Neural cell (in vitro differentiated cells): ENCODE measurements around the gene NOP14. TPM values are rescaled to one million over a fixed set of nuclear protein-coding genes. Genes with fewer than 3 reads are reported as not detected.

Experiments used
- H2AFZ ChIP-seq: fragments of 200-600, 300-800 bp; sonication (generic), shearing (Covaris generic); 2 replicates; pipeline ENCODE4 v1.6.0; 2014; ENCODE audit warnings: low read depth, mild to moderate bottlenecking, antibody characterized with exemption, low read length, moderate library complexity
- H3F3A ChIP-seq: fragments of 200-600 bp; shearing (Covaris generic); 2 replicates; pipeline ENCODE4 v1.6.1; 2016; ENCODE audit warnings: mild to moderate bottlenecking, moderate library complexity, mixed read lengths, antibody characterized with exemption, low read length; ENCODE audit not compliant: insufficient read depth, poor library complexity, severe bottlenecking
- H3K27ac ChIP-seq: fragments of 200-600, 300-800 bp; sonication (generic), shearing (Covaris generic); 2 replicates; pipeline ENCODE4 v1.5.1; 2014; ENCODE audit warnings: mild to moderate bottlenecking, low read length, moderate library complexity
- H3K27me3 ChIP-seq: fragments of 300-800, 200-600 bp; sonication (generic), shearing (Covaris generic); 2 replicates; pipeline ENCODE4 v1.6.0; 2014; ENCODE audit warnings: mild to moderate bottlenecking, low read depth, low read length, moderate library complexity; ENCODE audit not compliant: insufficient read depth
- H3K36me3 ChIP-seq: fragments of 300-800, 200-600 bp; sonication (generic), shearing (Covaris generic); 2 replicates; pipeline ENCODE4 v1.5.1; 2014; ENCODE audit warnings: mild to moderate bottlenecking, antibody characterized with exemption, low read length, moderate library complexity; ENCODE audit not compliant: insufficient read depth
- H3K4me2 ChIP-seq: fragments of 300-800, 200-600 bp; sonication (generic), shearing (Covaris generic); 2 replicates; pipeline ENCODE4 v1.6.0; 2014; ENCODE audit warnings: mild to moderate bottlenecking, low read length
- H3K4me3 ChIP-seq: fragments of 300-800, 200-600 bp; sonication (generic), shearing (Covaris generic); 2 replicates; pipeline ENCODE4 v1.5.1; 2014; ENCODE audit warnings: mild to moderate bottlenecking, low read length, moderate library complexity
- H3K79me2 ChIP-seq: fragments of 200-600 bp; shearing (Covaris generic); replicated peaks from 2 replicates; pipeline ENCODE4 v1.6.0; 2014; ENCODE audit warnings: mild to moderate bottlenecking, low read length, moderate library complexity; ENCODE audit not compliant: insufficient read depth
- H3K9ac ChIP-seq: fragments of 300-800, 200-600 bp; sonication (generic), shearing (Covaris generic); 2 replicates; pipeline ENCODE4 v1.6.1; 2016; ENCODE audit warnings: mild to moderate bottlenecking, low read length, mixed read lengths
- H3K9me2 ChIP-seq: fragments of 200-600 bp; shearing (Covaris generic); 2 replicates; pipeline ENCODE4 v1.6.1; 2016; ENCODE audit warnings: mild to moderate bottlenecking, low read length, mixed read lengths; ENCODE audit not compliant: insufficient read depth
- H3K9me3 ChIP-seq: fragments of 200-600, 300-800 bp; sonication (generic), shearing (Covaris generic); 2 replicates; pipeline ENCODE4 v1.6.1; 2016; ENCODE audit warnings: mild to moderate bottlenecking, mixed run types, low read length, moderate library complexity, mixed read lengths
- H4K20me1 ChIP-seq: fragments of 200-600 bp; shearing (Covaris generic); 2 replicates; pipeline ENCODE4 v1.6.1; 2016; ENCODE audit warnings: mild to moderate bottlenecking, mixed run types; ENCODE audit not compliant: insufficient read depth
- CTCF ChIP-seq: fragments of 450-650 bp; IDR thresholded peaks from 2 replicates; pipeline ENCODE4 v1.5.1; 2014; ENCODE audit warnings: antibody characterized with exemption, mild to moderate bottlenecking, moderate library complexity; ENCODE audit not compliant: poor library complexity, severe bottlenecking
- EP300 ChIP-seq: fragments of 450-650 bp; conservative IDR thresholded peaks from 2 replicates; pipeline ENCODE4 v1.6.1; 2014; ENCODE audit warnings: antibody characterized with exemption, mild to moderate bottlenecking, moderate library complexity; ENCODE audit not compliant: poor library complexity, severe bottlenecking
- EZH2 ChIP-seq: fragments of 200-600, 300-800 bp; shearing (Covaris generic), sonication (generic); IDR thresholded peaks from 2 replicates; pipeline ENCODE4 v1.6.1; 2014; ENCODE audit warnings: antibody characterized with exemption, low read length, borderline replicate concordance, mild to moderate bottlenecking; ENCODE audit not compliant: insufficient read depth, poor library complexity, severe bottlenecking
- MXI1 ChIP-seq: fragments of 450-650 bp; conservative IDR thresholded peaks from 2 replicates; pipeline ENCODE4 v1.6.1; 2014; ENCODE audit warnings: antibody characterized with exemption, mild to moderate bottlenecking; ENCODE audit not compliant: poor library complexity, severe bottlenecking
- POLR2AphosphoS5 ChIP-seq: IDR thresholded peaks from 2 replicates; pipeline ENCODE4 v1.6.1; 2012
- RAD21 ChIP-seq: fragments of 450-650 bp; conservative IDR thresholded peaks from 2 replicates; pipeline ENCODE4 v1.6.1; 2014; ENCODE audit warnings: antibody characterized with exemption, mild to moderate bottlenecking, moderate library complexity
- REST ChIP-seq: IDR thresholded peaks from 2 replicates; pipeline ENCODE4 v1.6.1; 2012; ENCODE audit warnings: borderline replicate concordance
- SMC3 ChIP-seq: fragments of 450-650 bp; conservative IDR thresholded peaks from 2 replicates; pipeline ENCODE4 v1.6.1; 2014; ENCODE audit warnings: antibody characterized with exemption, mild to moderate bottlenecking, moderate library complexity; ENCODE audit not compliant: poor library complexity
- TAF1 ChIP-seq: IDR thresholded peaks from 2 replicates; pipeline ENCODE4 v1.6.1; 2012; ENCODE audit warnings: low read depth
- polyA plus RNA-seq: library from polyadenylated mRNA; depleted of rRNA; stranded (reverse); fragments of >200 nt; gene quantifications from 2 replicates; pipeline ENCODE4 v1.2.3, GENCODE V29; 2014

The NOP14 gene
- polyA plus RNA-seq, 1 donor from 2014 or later: 6.3 TPM

GRCh38 chr4:2953496-2953895, 9.7 kb downstream of the NOP14 start:
- Histone ChIP-seq H3K4me3 (no peak overlapping the region), H3K36me3 (peaks cover 18% of the 10 kb centered on the region), H4K20me1 (no peaks in the 10 kb centered on the region), H3K9me2 (no peaks in the 10 kb centered on the region), H3K27ac (no peak overlapping the region), H3K9me3 (no peaks in the 10 kb centered on the region), H3F3A (no peaks in the 10 kb centered on the region), H3K27me3 (no peaks in the 10 kb centered on the region), H3K9ac (no peak overlapping the region), H3K4me2 (no peak overlapping the region), H3K79me2 (no peaks in the 10 kb centered on the region), H2AFZ (no peak overlapping the region)
- no peak for TF ChIP-seq MXI1
- no peak for TF ChIP-seq EZH2
- TF ChIP-seq EP300: no peak
- no peak for TF ChIP-seq SMC3
- no peak for TF ChIP-seq TAF1
- no peak for TF ChIP-seq RAD21
- no peak for TF ChIP-seq POLR2AphosphoS5
- TF ChIP-seq REST: no peak
- TF ChIP-seq CTCF: no peak

GRCh38 chr4:2950221-2950989, 12.8 kb downstream of the NOP14 start:
- Histone ChIP-seq H2AFZ (no peak overlapping the region), H3K27ac (no peak overlapping the region), H3K27me3 (no peaks in the 10 kb centered on the region), H3K9ac (no peak overlapping the region), H3K9me2 (no peaks in the 10 kb centered on the region), H4K20me1 (no peaks in the 10 kb centered on the region), H3K4me2 (no peak overlapping the region), H3K36me3 (peaks cover 6% of the 10 kb centered on the region), H3K79me2 (no peaks in the 10 kb centered on the region), H3K9me3 (no peaks in the 10 kb centered on the region), H3F3A (no peaks in the 10 kb centered on the region), H3K4me3 (no peak overlapping the region)
- no peak for TF ChIP-seq CTCF
- TF ChIP-seq EZH2: no peak
- TF ChIP-seq RAD21: no peak
- no peak for TF ChIP-seq EP300
- TF ChIP-seq POLR2AphosphoS5: no peak
